Body of pancreas (tissue), 4 donors: ENCODE results near the gene ATP6V0A1.

ENCODE experiments used
- CTCF ChIP-seq, 7 experiments: fragments of 450-650 bp in 4 of 7; fragments of 200-600 bp in 3 of 7; sonication (generic) in 3 of 7; IDR thresholded peaks; one replicate each; pipeline ENCODE4 v1.5.1; 2016 to 2019; ENCODE audit warnings: antibody characterized with exemption in 7 of 7
- POLR2A ChIP-seq, 3 donors: fragments of 450-650 bp; IDR thresholded peaks; one replicate each; pipeline ENCODE4 v1.6.1; 2016; ENCODE audit warnings: antibody characterized with exemption in 3 of 3, mild to moderate bottlenecking in 2 of 3

- no peak for TF ChIP-seq CTCF (IDR thresholded peaks at IDR 0.05)
- TF ChIP-seq POLR2A (IDR thresholded peaks at IDR 0.05) = no peak
Observed at GRCh38 chr17:42411361-42411760, 47.3 kb upstream of the ATP6V0A1 start.
